Measurements from ENCODE around the gene NTF4.
"Not testable (repeated sequence)": the region's sequence is repeated elsewhere in the genome, so short reads cannot be mapped to it uniquely, and the experiment has no call there.

NTF4 gene

DNA sequence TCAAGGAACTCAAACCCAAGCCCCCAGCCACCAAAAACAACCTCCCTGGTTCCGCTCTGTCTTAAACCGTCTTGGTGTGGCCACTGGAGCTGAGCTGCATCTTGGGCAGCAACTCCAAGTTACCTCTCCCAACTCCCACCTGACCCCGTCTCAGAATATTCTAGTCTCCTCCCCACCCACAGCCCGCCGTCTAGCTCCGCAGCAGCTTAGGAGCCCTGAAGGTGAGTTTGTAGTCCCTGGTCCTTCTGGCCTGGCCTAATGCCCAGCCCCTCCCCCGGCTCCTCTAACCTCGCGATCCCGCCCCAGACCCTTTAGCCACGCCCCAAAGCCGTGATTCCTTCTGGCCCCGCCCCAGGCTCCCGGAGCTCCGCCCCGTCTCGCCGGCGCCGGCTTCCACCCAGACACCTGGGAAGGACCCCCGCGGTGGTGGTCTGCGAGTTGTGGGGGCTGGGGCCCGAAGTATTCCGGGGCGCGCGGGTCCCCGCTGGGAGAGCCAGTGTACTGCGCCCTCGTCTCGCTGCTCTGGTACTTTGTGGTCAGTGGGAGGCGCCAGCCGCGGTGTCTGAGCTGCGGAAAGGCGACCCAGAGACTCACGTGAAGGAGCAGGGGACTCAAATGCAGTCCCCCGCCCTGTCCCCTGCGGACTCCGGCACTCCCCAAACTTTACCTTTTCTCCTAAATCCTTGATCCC lies 45.2 kb downstream of the NTF4 start:
- no peak for FAIRE-seq

DNA sequence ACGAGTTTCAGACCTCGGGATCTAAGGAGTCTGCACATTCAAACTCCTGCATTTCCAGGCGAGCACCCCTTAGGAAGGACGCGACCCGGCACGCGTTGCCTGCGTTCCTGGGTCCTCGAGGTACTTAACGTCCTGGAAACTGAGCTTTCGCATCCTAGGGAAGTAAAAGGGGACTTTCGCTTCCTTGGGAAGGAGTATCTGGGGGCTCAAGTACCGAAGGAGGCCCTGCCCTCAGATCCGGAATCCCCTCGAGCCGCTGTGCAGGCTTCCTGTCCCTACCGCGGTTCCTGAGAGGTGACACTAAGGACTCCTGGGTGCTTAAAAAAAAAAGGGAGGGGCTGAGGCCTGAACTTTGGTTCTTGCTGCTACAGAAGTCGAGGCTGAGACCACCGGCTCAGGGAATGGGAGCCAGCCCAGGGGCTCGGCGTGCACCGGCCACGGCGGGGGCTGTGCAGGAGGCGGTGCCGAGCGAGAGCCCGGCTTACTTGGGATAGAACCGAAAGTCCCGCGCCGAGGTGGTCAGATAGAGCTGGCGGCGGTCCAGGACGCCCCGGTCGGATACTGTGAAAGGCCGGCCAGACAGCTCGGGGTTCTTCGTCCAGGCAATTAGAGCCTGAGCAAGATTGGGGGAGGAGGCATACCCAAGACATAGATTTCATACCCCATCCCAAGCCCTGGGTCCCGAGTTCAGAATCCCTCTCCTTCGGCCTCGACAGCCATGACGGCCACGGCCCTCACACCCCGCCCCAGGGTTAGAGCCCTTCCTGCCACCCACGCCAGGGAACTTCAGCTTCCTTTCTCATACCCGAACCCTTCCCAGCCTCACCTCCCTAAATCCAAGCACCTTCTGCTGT lies 46.0 kb downstream of the NTF4 start:
- FAIRE-seq, result not testable (repeated sequence)

DNA sequence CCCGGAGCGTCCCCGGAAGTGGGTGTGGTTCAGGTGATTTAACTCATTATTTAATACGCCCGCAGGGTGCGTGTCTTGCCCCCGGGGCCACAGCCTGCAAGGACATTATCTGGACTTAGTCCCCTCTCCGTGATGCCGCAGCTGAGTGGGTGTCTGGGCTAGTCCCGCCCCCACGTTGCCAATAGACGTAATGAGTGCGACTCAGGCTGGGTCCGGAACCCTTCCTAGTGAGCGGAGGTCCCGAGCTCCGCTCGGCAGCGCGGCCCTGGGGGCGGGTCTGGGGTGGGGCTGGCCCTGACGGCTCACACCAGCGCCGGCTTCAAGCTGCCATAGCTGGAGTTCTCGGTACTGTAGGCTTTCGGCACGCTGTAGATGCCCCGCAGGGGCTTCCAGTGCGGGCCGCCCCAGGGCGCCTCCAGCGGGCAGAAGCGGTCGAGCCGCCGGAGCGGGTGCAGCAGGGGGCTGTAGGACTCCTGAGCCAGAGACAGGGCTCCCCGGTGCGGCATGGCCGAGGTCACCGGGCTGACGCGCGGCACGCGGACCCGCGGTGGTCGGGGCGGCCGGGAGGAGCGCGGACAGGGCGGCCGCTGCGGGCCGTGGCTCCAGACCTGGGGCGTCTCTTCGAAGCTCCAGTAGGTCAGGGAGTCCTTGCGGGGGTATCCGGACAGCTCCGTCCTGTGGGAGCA lies 46.8 kb downstream of the NTF4 start:
- no peak for FAIRE-seq

DNA sequence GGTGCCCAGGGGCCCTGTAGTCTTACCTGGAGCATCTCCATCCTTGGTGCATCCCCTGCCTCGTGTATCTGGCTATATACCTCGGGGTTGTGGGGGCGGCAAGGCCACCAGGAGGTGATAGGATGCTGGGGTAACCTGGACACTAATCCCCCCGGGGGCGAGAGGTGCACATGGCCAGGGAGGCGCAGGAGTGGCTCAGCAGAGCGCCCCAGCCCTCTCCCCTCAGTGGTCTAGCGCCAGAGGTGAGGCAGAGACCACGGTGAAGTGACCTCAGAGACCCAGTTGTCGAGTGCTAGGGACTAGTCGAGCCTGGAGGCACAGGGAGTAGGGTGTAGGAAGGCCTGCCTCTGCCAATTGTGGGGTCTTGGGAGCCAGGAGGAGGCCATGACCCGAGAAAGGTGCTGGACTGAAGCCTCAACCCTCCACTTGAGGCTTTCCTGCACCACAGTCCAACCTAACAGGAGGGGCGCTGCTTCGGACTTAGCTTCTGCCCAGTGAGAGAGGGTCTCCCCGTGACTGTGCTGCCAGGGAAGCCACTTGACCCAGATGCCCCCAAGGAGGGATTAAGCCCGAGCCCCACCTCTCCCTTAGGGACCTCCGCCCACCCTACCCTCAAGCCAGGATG lies 47.5 kb downstream of the NTF4 start, which contains the start of gene LHB:
Gene LHB, minus strand, starts transcription at position 51 of the 625 bp plus-strand sequence. Its CDS starts 10 bp downstream, at position 41.
- FAIRE-seq, result no peak

DNA sequence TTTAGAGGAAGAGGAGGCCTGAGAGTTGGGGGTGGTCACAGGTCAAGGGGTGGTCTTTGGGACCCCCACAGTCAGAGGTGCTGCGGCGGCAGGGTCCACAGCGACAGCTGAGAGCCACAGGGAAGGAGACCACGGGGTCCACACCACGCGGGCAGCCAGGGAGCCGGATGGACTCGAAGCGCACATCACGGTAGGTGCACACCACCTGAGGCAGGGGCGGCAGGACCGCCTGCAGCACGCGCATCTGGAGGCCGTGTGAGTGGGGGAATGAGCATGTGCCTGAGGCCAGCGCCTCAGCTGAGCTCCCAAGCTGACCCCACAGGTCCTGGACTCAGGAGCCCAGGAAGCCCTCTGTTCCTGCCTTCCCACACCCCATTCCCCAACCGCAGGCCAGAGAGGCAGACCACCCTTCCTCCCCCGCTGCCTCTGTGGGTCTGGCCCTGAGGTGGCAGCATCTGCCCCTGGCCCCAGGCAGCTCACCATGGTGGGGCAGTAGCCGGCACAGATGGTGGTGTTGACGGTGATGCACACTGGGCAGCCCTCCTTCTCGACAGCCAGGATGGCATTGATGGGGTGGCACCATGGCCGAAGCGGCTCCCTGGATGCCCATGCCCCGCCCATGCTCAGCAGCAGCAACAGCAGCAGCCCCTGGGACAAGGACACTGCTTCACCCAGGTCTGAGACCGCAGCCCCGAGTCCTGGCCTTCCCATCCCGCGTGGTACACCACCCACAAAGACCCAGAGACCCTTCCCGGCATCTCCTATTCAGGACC lies 48.4 kb downstream of the NTF4 start:
- FAIRE-seq, result no peak

DNA sequence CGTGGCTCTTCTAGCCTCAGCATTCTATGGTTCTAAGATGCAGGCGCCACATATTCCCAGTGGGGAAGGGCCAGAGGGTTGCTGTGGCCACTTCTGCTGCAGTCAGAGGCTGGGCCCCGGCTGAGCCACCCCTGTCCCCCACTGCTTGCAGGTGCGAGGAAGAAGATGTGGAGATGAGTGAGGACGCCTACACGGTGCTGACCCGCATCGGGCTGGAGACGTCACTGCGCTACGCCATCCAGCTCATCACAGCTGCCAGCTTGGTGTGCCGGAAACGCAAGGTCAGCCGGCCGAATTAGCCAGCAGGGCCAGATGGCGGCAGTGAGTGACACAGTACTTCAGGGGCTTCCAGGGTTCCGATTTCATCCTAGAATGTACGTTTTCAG lies 49.8 kb downstream of the NTF4 start:
- no peak for FAIRE-seq

DNA sequence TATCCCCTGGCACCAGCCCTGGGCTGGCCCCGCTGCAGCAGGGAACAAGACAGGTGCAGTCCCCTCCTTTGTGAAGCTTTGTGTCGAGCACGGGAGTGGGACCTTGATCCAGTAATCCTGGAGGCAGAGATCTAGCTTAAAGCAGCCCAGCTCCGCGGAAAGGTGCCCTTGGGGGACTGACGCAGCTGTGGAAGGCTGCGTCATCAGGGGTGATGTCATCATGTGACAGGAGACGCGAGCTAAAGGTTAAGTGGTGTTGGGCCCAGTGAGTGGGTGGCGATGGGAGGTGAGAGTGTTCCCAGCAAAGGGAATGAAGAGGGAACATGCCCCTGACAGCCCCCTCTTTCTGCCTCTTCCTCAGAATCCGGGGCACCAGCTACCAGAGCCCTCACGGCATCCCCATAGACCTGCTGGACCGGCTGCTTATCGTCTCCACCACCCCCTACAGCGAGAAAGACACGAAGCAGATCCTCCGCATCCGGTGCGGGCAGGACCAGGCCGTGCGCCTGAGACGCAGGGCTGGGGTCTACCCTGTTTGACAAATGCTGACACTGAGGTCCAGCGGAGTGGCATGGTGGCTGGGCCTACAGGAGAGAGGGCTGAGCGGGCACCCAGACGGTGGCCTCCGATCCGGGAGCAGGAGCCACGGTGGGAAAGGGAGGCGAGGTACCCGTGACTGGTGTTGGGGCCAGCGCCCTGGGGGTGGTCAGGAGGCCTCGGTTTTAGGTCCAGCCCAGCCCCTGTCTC lies 50.3 kb downstream of the NTF4 start:
- FAIRE-seq, result no peak

DNA sequence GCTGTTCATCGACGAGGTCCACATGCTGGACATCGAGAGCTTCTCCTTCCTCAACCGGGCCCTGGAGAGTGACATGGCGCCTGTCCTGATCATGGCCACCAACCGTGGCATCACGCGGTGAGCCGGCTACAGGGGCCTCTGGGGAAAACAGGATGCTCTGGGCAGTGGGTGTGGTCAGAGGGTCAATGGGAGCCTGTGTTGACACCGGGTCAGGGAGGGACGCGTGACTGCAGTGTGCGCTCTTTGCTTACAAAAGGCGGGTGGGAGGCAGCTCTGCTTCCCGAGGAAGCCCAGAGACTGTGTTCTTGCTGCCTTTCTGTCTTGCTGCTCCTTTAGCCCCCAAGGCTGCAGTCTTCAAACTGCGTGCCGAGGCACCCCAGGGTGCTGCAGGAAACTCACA lies 53.4 kb downstream of the NTF4 start:
- no peak for FAIRE-seq

All from TTC549 (cell line).